ENCODE measurements around the gene MINDY3.

MINDY3 gene

DNA sequence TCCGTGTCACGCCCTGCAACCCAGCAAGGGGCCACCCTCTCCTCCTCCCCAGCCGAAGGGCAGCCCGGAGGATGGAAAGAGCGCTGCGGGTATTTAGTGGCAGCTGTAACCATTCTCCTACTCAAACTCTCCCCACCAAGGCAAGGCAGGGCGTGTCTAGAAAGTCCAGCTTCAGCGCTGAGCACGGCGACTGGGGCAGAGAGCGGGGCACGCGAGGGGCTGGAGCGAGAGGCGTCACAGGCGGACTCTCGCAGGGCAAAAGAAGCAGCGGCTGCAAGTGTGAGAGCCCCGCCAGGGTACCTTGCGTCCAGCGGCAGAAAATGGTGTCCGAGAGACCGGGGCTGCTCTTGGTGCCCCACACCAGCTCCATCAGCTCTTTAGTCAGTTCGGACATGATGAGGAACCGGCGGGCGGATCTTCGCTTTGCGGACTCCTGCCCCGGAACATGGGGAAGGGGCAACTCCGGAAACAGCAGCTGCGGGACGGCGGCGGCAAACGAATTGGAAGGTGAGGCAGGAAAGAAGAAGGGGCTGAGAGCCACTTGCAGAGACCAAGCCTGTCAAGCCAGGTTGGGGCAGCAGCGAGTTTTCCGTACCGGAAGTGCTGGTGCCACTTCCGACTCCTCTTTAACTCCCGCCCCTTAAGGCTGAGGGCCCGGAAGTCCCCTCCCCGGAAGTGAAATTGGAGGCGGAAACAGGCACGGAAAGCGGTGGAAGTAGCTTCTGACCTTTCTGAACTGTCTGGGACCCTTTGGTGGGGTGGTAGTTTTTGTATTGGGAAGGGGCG, at the start of gene MINDY3:
Gene MINDY3 (minus strand): TSS at position 602 of the 786 bp plus-strand sequence. CDS start 208 bp downstream, at position 394.
- no peak for TF ChIP-seq CTCF (IDR thresholded peaks at IDR 0.05; ENCODE audit: insufficient read depth, low read depth, low read length, missing control alignments)
- H3K4me3 ChIP-seq (ENCODE audit: low read length): peak within 1 kb of the TSS; percentile 92
- DNase-seq (ENCODE audit: low read depth): peak; percentile 84

DNA sequence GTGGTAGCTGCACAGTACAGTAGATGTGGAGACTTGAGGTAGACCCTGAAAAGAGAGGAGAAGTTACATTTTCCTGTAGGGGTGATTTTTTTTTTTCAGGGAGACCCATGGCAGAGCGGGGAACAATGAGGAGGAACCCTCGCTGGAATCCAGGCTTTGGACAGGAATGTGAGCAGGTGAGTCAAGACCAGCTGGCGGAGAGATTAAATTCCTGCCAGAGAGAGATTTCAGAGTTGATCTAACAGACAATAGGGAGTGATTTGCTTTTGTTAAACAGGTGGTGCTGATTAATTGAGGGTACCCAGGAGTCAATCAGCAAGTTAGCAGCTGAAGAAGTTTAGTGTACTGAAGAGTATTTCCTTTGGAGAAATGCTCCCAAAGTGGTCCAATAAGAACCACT, 41.6 kb upstream of the MINDY3 start:
- TF ChIP-seq CTCF (IDR thresholded peaks at IDR 0.05; ENCODE audit: insufficient read depth, low read depth, low read length, missing control alignments): no peak
- DNase-seq (ENCODE audit: low read depth): peak; percentile 2
- no peak overlapping the region for H3K4me3 ChIP-seq (ENCODE audit: low read length)

GRCh38 chr10:15898046-15898445, 37.7 kb upstream of the MINDY3 start:
- H3K4me3 ChIP-seq (ENCODE audit: low read length): no peak overlapping the region
- DNase-seq (ENCODE audit: low read depth): peak; percentile 35
- peak; percentile 34 for TF ChIP-seq CTCF (IDR thresholded peaks at IDR 0.05; ENCODE audit: insufficient read depth, low read depth, low read length, missing control alignments)

- TF ChIP-seq CTCF (IDR thresholded peaks at IDR 0.05; ENCODE audit: insufficient read depth, low read depth, low read length, missing control alignments): no peak
- DNase-seq (ENCODE audit: low read depth): peak; percentile 63
- H3K4me3 ChIP-seq (ENCODE audit: low read length): no peak overlapping the region
Measured at GRCh38 chr10:15897287-15897686, 37.0 kb upstream of the MINDY3 start.

- DNase-seq (ENCODE audit: low read depth): no peak
- H3K4me3 ChIP-seq (ENCODE audit: low read length): no peak overlapping the region
- no peak for TF ChIP-seq CTCF (IDR thresholded peaks at IDR 0.05; ENCODE audit: insufficient read depth, low read depth, low read length, missing control alignments)
Measured at GRCh38 chr10:15896654-15897053, 36.3 kb upstream of the MINDY3 start.

DNA sequence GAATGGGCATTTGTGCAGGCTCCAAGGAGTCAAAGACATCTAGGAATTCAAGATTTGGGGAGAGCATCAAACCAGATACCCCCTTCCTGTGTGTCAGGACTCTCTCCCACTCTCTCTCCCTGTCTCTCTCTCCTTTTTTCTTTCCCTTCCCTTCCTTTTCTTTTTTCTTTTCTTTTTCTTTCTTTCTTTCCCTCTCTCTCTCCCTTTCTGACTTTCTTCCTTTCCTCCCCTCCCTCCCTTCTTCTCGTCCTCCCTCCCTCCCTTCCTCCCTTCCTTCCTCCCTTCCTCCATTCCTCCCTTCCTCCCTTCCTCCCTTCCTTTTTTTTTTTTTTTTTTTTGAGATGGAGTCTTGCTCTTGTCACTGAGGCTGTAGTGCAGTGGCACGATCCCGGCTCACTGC, 24.1 kb upstream of the MINDY3 start:
- TF ChIP-seq CTCF (IDR thresholded peaks at IDR 0.05; ENCODE audit: insufficient read depth, low read depth, low read length, missing control alignments): no peak
- H3K4me3 ChIP-seq (ENCODE audit: low read length): no peak overlapping the region
- no peak for DNase-seq (ENCODE audit: low read depth)

DNA sequence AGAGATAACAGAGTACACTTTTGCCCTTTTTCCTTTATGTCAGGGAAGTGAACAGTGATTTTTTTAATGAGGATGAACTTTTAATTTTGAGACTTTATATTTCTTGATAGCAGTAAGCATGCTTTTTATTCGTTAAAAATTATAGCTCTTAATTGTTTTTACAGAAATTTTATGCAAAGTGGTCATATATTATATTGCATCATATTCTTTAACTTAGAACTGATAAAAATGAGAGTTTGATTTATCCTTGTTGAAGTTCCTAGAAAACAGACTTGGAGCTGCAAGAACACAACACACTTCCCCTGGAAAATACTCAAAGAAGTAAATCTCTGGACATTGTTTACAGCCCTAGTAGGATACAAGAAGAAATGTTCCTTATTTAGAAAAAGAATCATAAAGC, 21.2 kb upstream of the MINDY3 start:
- TF ChIP-seq CTCF (IDR thresholded peaks at IDR 0.05; ENCODE audit: insufficient read depth, low read depth, low read length, missing control alignments): no peak
- no peak for DNase-seq (ENCODE audit: low read depth)

More for the DNA sequence above, 21.2 kb upstream of the MINDY3 start:
- no peak overlapping the region for H3K4me3 ChIP-seq (ENCODE audit: low read length)
